MM.1S (cell line): Measurements from ENCODE around the gene DNAAF1.

Experiments used
- DNase-seq: peaks from one replicate; pipeline ENCODE4 v3.0.0-alpha.2; 2015
- H2AFZ ChIP-seq: fragments of 300-600 bp; sonication (generic); 2 replicates; pipeline ENCODE4 v1.6.0; 2016; ENCODE audit warnings: antibody characterized with exemption, low read length
- H3F3A ChIP-seq: fragments of 300-600 bp; sonication (generic); 2 replicates; pipeline ENCODE4 v1.6.1; 2016; ENCODE audit warnings: mild to moderate bottlenecking, antibody characterized with exemption, low read length, moderate library complexity, mixed read lengths; ENCODE audit not compliant: insufficient read depth
- H3K27ac ChIP-seq: fragments of 300-600 bp; sonication (generic); 2 replicates; pipeline ENCODE4 v1.5.1; 2016; ENCODE audit warnings: mild to moderate bottlenecking, low read length
- H3K27me3 ChIP-seq: fragments of 300-600 bp; sonication (generic); replicated peaks from 2 replicates; pipeline ENCODE4 v1.6.0; 2016; ENCODE audit warnings: low read length; ENCODE audit not compliant: insufficient read depth
- H3K36me3 ChIP-seq: fragments of 300-600 bp; sonication (generic); replicated peaks from 2 replicates; pipeline ENCODE4 v1.6.1; 2016; ENCODE audit warnings: mild to moderate bottlenecking, low read length, mixed read lengths; ENCODE audit not compliant: insufficient read depth
- H3K4me1 ChIP-seq: fragments of 300-600 bp; sonication (generic); 2 replicates; pipeline ENCODE4 v1.6.1; 2016; ENCODE audit warnings: low read length, mixed read lengths
- H3K4me2 ChIP-seq: fragments of 300-600 bp; sonication (generic); 2 replicates; pipeline ENCODE4 v1.6.0; 2016; ENCODE audit warnings: low read depth, low read length
- H3K4me3 ChIP-seq: fragments of 300-600 bp; sonication (generic); 2 replicates; pipeline ENCODE4 v1.5.1; 2016; ENCODE audit warnings: low read length, mixed read lengths
- H3K79me2 ChIP-seq: fragments of 300-600 bp; sonication (generic); 2 replicates; pipeline ENCODE4 v1.6.1; 2016; ENCODE audit warnings: mixed run types, low read length, mixed read lengths
- H3K9ac ChIP-seq: fragments of 300-600 bp; sonication (generic); 2 replicates; pipeline ENCODE4 v1.6.1; 2016; ENCODE audit warnings: low read length, mixed read lengths
- H3K9me2 ChIP-seq: fragments of 300-600 bp; sonication (generic); replicated peaks from 2 replicates; pipeline ENCODE4 v1.6.1; 2016; ENCODE audit warnings: mild to moderate bottlenecking, low read length, mixed read lengths; ENCODE audit not compliant: insufficient read depth
- H3K9me3 ChIP-seq: fragments of 300-600 bp; sonication (generic); replicated peaks from 2 replicates; pipeline ENCODE4 v1.6.1; 2016; ENCODE audit warnings: mild to moderate bottlenecking, low read length, mixed read lengths; ENCODE audit not compliant: insufficient read depth
- H4K20me1 ChIP-seq: fragments of 300-600 bp; sonication (generic); 2 replicates; pipeline ENCODE4 v1.6.1; 2016; ENCODE audit warnings: mild to moderate bottlenecking, low read length, moderate library complexity, mixed read lengths; ENCODE audit not compliant: insufficient read depth
- EZH2 ChIP-seq: fragments of 300-600 bp; sonication (generic); optimal IDR thresholded peaks from 2 replicates; pipeline ENCODE3; 2017; ENCODE audit warnings: low read depth, mild to moderate bottlenecking, antibody characterized with exemption, low read length, mixed read lengths
- EZH2phosphoT487 ChIP-seq: fragments of 300-600 bp; sonication (generic); IDR thresholded peaks from 2 replicates; pipeline ENCODE4 v1.6.1; 2018; ENCODE audit warnings: antibody characterized with exemption, low read length
- TF ChIP-seq, protein P1 (sequence below): fragments of 300-600 bp; sonication (generic); IDR thresholded peaks from 2 replicates; pipeline ENCODE4 v1.5.1; 2016; ENCODE audit warnings: antibody characterized with exemption, low read length, mixed read lengths

The DNAAF1 gene

GRCh38 chr16:84194470-84195200 is 49.5 kb downstream of the DNAAF1 start:
- Histone ChIP-seq H3K4me3 (no peak overlapping the region), H3K27ac (no peak overlapping the region), H2AFZ (no peak overlapping the region), H3K27me3 (0 out of 2 replicates have a peak, but pooled peaks cover 3% of the 10 kb centered on the region), H3K9me3 (no peaks in the 10 kb centered on the region), H3F3A (no peaks in the 10 kb centered on the region), H3K9ac (no peak overlapping the region), H3K4me2 (no peak overlapping the region), H3K36me3 (no peaks in the 10 kb centered on the region), H3K4me1 (no peaks in the 10 kb centered on the region), H4K20me1 (no peaks in the 10 kb centered on the region), H3K9me2 (no peaks in the 10 kb centered on the region), H3K79me2 (no peaks in the 10 kb centered on the region)
- peak; percentile 17 for DNase-seq
- TF ChIP-seq, protein P1, sequence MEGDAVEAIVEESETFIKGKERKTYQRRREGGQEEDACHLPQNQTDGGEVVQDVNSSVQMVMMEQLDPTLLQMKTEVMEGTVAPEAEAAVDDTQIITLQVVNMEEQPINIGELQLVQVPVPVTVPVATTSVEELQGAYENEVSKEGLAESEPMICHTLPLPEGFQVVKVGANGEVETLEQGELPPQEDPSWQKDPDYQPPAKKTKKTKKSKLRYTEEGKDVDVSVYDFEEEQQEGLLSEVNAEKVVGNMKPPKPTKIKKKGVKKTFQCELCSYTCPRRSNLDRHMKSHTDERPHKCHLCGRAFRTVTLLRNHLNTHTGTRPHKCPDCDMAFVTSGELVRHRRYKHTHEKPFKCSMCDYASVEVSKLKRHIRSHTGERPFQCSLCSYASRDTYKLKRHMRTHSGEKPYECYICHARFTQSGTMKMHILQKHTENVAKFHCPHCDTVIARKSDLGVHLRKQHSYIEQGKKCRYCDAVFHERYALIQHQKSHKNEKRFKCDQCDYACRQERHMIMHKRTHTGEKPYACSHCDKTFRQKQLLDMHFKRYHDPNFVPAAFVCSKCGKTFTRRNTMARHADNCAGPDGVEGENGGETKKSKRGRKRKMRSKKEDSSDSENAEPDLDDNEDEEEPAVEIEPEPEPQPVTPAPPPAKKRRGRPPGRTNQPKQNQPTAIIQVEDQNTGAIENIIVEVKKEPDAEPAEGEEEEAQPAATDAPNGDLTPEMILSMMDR: no peak
- TF ChIP-seq EZH2: no peak
- TF ChIP-seq EZH2phosphoT487: no peak

DNA sequence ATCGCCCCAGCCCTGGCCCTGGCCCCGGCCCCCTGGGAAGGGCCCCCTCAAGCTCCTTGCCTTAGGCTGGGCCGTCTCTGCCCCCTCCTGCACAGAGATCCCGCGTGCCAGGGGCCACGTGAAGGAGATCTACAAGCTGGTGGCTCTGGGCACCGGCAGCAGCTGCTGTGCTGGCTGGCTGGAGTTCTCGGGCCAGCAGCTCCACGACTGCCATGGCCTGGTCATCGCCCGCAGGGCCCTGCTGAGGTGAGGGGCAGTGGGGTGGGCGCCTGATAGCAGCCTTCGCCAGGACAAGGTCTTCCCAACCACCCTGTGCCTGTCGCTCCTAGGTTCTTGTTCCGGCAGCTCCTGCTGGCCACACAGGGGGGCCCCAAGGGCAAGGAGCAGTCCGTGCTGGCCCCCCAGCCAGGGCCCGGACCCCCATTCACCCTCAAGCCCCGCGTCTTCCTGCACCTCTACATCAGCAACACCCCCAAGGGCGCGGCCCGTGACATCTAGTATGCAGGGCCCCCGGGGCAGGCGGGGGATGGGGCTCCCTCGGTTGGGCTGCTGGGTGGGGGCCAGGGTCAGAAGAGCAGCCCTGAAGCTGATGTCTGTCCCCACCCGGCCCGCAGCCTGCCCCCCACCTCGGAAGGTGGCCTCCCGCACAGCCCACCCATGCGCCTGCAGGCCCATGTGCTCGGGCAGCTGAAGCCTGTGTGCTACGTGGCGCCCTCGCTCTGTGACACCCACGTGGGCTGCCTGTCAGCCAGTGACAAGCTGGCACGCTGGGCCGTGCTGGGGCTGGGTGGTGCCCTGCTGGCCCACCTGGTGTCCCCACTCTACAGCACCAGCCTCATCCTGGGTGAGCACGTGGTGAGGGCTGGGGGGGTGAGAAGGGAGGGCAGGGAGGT is 50.3 kb downstream of the DNAAF1 start:
- H4K20me1 ChIP-seq: no peaks in the 10 kb centered on the region
- H3K27me3 ChIP-seq: 0 out of 2 replicates have a peak, but pooled peaks cover 3% of the 10 kb centered on the region
- no peak for DNase-seq
- no peak overlapping the region for H3K4me3 ChIP-seq
- no peak overlapping the region for H3K27ac ChIP-seq
- no peaks in the 10 kb centered on the region for H3K36me3 ChIP-seq
- H3K9me3 ChIP-seq: no peaks in the 10 kb centered on the region
- no peaks in the 10 kb centered on the region for H3K4me1 ChIP-seq
- H3K79me2 ChIP-seq: no peaks in the 10 kb centered on the region
- H3K9ac ChIP-seq: no peak overlapping the region
- H3F3A ChIP-seq: no peaks in the 10 kb centered on the region
- no peaks in the 10 kb centered on the region for H3K9me2 ChIP-seq
- H3K4me2 ChIP-seq: no peak overlapping the region
- no peak for TF ChIP-seq EZH2phosphoT487
- TF ChIP-seq, protein P1: no peak
- no peak for TF ChIP-seq EZH2
- H2AFZ ChIP-seq: no peak overlapping the region

DNA sequence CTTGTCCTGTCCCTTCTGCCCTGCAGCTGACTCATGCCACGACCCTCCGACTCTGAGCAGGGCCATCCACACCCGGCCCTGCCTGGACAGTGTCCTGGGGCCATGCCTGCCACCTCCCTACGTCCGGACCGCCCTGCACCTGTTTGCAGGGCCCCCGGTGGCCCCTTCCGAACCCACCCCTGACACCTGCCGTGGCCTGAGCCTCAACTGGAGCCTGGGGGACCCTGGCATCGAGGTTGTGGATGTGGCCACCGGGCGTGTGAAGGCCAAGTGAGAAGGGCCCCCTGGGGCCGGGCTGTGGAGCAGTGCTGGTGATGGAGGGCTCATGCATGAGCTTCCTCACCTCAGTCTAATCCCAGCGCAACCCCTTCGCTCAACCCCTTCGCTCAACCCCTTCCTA is 51.0 kb downstream of the DNAAF1 start:
- no peaks in the 10 kb centered on the region for H3K9me2 ChIP-seq
- no peaks in the 10 kb centered on the region for H3F3A ChIP-seq
- no peak for DNase-seq
- no peak overlapping the region for H2AFZ ChIP-seq
- H3K79me2 ChIP-seq: no peaks in the 10 kb centered on the region
- no peak overlapping the region for H3K4me3 ChIP-seq
- H3K27ac ChIP-seq: no peak overlapping the region
- 0 out of 2 replicates have a peak, but pooled peaks cover 3% of the 10 kb centered on the region for H3K27me3 ChIP-seq
- TF ChIP-seq, protein P1: no peak
- no peak for TF ChIP-seq EZH2phosphoT487
- TF ChIP-seq EZH2: no peak
- no peaks in the 10 kb centered on the region for H3K4me1 ChIP-seq
- no peak overlapping the region for H3K9ac ChIP-seq
- no peaks in the 10 kb centered on the region for H3K9me3 ChIP-seq
- H3K4me2 ChIP-seq: no peak overlapping the region
- H4K20me1 ChIP-seq: no peaks in the 10 kb centered on the region
- H3K36me3 ChIP-seq: no peaks in the 10 kb centered on the region
